Measurements from ENCODE around the gene PMPCB.
"Not testable (repeated sequence)": the region's sequence is repeated elsewhere in the genome, so short reads cannot be mapped to it uniquely, and the experiment has no call there.

The PMPCB gene, protein sequence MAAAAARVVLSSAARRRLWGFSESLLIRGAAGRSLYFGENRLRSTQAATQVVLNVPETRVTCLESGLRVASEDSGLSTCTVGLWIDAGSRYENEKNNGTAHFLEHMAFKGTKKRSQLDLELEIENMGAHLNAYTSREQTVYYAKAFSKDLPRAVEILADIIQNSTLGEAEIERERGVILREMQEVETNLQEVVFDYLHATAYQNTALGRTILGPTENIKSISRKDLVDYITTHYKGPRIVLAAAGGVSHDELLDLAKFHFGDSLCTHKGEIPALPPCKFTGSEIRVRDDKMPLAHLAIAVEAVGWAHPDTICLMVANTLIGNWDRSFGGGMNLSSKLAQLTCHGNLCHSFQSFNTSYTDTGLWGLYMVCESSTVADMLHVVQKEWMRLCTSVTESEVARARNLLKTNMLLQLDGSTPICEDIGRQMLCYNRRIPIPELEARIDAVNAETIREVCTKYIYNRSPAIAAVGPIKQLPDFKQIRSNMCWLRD

DNA sequence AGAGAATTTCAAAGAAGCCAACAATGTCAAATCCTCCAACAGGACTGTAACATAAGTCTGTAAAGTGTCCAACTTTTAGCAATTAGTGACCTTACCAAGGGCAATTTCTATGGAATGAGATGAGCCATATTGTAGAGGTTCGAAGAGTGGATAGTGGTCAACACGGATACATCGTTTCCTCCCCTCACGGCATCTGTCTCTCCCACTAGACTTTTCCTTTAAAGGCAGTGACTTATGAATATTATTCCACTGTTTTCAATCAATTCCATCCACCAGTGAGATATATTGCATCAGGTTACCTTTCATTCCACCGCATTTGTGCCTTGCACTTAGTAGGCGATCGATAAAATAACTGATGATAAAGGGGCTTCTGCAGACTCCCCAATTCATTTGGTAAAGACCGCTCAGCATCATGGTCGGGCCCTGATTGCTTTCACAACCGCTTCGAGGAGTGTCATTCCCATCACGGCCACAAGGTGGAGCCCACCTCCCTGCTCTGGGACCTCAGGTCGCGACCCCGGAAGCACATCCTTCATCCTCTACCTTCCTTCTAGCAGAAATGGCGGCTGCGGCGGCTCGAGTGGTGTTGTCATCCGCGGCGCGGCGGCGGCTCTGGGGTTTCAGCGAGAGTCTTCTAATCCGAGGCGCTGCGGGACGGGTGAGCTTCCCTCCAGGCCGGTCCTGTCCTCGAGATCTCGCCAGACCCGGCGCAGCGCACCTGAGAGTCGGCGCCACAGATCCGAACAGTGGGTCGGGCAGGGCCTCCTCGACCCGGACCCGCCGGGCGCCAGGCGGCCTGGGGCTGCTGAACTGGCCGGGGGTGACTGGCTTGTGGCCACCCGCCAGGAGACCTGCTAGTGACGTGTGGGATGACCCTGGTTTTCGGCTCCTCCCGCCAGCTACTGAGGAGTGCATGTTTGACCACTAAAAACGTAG, at the start of gene PMPCB:
Gene PMPCB, plus strand, starts transcription at position 535 of the 936 bp plus-strand sequence. Its CDS starts 25 bp downstream, at position 560.
- H3K4me3 ChIP-seq (ENCODE audit: low read depth, low read length): peak within 1 kb of the TSS; percentile 68

DNA sequence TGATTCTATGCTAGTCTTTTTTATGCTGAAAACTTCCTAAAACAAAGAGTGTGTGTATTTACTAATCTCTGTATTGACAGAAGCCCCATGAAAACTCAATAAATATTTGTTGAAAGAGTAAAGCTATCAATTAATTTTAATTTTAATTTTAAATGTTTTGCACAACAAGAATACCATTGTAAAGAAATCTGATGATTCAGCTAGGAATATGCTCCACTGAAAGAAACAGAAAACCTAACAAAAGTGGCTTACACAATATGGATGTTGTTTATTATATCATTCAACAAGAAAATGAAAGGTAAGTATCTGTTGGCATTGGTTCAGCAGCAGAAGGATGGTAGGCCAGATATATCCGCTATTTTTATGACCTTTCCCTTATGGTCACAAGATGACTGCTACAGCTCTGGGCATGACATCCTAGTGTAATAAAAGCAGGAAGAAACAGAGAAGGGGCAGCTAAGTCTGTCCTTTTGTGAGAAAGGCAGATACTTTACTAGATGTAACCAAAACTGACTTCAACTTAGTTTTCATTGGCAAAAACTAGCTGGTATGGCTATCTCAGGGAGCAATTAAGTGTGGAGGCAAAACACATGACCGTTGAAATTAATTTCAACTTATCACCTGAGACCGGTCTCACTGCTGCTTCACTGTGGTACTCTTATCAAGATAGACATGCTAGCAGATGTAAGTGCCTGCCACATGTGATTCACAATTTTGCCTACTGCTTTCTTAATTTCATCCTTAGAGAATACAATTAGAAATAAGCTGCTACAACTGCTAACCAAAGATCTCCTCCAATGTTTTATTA, 43.3 kb upstream of the PMPCB start:
- not testable (repeated sequence) for H3K4me3 ChIP-seq (ENCODE audit: low read depth, low read length)

DNA sequence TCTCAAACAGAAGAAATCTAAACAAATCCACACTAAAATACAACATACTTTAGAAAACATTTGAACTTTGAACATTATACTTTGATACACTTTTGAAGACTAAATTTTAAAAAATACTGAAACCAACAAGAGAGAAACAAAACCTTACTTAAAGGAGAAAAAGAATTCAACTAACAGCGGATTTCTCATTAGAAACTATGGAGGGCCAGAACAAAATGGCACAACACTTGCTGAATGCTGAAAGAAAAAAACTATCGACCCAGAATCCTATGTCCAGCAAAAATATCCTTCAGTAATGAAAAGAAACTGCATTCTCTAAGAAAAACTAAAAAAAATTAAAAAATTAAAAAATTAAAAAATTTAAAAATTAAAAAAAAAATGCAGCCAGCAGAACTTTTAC, 33.2 kb upstream of the PMPCB start:
- not testable (repeated sequence) for H3K4me3 ChIP-seq (ENCODE audit: low read depth, low read length)

DNA sequence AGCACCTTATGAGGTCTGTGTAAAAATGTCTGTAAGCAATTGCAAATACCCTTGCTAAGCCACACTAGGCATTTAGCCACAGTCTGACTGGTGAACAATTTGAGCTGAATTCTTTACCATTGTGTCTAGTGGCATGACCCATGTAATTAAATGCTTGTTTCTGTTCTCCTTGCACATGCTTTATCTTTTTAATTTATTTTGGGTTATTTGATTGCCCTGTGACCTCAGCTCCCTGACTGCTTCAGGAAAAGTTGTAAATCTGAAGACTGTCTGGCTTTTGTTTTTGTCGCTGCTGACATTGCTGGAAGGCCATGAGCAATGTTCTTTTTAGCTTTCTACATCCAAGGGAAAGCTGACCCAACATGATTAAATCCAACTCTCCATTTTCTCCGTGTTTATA, 31.0 kb upstream of the PMPCB start:
- H3K4me3 ChIP-seq (ENCODE audit: low read depth, low read length): not testable (repeated sequence)

DNA sequence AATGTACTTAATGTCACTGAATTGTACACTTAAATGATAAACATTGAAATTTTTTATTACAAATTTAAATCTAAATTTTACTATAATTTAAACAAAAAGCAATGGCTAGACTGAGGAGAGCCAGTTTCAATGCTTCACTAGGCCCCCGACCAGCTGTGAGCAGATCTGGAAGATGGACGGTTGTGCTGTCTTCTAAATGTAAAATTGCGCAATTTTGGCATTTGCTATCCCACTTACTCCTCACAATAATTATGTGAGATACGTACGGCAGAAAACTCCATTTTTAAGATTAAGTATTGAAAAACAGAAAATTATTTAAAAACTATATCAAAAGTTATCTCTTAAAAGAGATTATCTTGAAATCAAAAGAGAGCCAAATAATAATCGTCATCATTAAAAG, 23.9 kb upstream of the PMPCB start:
- H3K4me3 ChIP-seq (ENCODE audit: low read depth, low read length): not testable (repeated sequence)

DNA sequence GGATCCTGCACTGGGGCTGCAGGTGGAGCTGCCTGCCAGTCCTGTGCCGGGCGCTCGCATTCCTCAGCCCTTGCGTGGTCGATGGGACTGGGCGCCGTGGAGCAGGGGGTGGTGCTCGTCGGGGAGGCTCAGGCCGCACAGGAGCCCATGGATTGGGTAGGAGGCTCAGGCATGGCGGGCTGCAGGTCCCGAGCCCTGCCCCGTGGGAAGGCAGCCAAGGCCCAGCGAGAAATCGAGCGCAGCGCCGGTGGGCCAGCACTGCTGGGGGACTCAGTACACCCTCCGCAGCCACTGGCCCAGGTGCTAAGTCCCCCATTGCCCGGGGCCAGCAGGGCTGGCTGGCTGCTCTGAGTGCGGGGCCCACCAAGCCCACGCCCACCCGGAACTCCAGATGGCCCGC, 22.4 kb upstream of the PMPCB start:
- not testable (repeated sequence) for H3K4me3 ChIP-seq (ENCODE audit: low read depth, low read length)

DNA sequence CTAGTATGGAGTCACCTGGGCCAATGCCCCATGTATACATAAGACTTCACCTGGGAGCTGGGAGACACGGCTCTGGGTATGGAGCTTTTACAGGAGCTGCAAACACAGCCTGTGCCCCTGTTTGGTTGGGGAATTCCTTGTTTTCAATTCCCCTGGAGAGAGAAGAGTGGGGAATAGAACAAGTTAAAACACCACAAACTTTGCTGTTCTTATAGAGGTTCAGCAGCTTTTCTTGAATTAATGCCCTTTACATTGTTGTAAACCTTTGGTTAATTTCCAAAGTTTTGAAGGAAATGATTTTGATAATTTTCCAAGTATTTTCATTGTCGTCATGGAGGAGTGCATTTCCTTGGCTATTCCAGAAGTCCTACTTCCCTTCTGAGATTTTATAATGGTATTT, 19.0 kb upstream of the PMPCB start:
- H3K4me3 ChIP-seq (ENCODE audit: low read depth, low read length): not testable (repeated sequence)

DNA sequence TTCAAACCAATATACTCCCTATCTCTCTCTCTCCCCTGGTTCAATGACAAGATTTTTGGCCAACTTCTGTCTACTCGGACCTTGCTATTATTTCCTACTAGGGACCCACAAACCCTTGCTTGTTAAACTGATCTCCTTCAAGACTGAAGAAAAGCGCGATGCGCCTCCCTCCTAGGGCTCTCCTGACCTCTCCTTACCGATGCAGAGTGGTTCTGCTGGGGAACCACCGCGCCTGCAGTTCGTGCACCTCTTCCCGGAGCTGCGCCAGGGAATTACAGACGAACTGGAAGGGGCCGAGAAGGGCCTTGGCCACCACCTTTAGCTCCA, 17.6 kb upstream of the PMPCB start:
- peak overlapping the region; percentile 43 for H3K4me3 ChIP-seq (ENCODE audit: low read depth, low read length)

DNA sequence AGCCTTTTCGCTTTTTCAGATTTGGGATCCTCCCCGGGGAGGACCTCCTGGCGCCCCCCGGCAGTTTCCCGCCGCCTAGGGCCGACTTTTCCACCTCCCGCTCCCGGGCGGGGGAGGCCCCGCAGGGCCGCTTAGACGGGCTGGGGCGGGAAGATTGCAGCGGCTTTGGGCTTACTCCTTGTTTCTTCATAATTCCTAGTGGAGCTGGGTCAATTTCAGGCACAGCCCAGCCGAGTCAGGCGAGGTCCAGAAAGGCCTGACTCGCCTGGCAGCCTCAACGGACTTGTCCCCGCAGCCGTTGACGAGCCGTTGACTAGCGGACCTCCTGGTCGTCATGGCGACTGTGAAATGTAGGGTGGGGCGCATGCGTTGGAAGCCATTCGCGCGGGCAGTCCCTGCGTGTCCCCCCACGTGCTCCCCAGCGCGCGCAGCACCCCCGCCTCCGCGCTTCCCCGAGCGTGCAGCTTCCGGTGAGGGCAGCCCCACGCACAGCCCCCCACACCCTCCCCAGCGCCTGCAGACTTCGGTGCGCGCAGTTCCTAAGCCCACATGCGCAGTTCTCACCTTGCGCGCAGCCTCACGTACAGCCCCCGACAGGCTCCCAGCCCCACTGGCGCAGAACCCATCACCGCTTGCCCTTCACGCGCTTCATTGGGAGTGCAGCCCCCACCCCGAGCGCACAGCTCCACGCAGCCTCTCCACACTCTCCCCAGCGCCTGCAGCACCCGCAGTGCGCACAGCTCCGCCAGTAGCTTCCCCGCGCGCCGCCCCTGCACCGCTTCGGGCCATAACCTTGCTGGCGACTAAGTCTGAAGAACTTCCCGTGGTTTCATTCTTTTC, 17.1 kb upstream of the PMPCB start:
- H3K4me3 ChIP-seq (ENCODE audit: low read depth, low read length): peak overlapping the region; percentile 43

DNA sequence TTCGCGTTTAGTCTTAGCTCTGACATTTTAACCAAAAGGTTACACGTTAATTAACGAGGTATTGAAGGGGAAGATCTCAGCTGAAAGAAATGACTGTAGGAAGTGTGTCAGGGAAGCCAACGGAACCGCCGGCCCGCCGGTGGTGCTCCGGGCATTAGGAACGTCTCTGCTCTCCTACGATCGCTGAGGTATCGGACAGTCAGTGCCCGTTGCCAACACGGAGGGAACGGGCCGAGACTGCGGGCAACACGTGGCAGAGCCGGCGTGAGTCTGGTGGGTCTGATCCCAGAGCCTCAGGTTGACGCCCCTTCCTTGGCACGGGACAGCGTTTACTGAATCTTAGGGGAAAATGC, 16.5 kb upstream of the PMPCB start:
- H3K4me3 ChIP-seq (ENCODE audit: low read depth, low read length): peak overlapping the region; percentile 43

DNA sequence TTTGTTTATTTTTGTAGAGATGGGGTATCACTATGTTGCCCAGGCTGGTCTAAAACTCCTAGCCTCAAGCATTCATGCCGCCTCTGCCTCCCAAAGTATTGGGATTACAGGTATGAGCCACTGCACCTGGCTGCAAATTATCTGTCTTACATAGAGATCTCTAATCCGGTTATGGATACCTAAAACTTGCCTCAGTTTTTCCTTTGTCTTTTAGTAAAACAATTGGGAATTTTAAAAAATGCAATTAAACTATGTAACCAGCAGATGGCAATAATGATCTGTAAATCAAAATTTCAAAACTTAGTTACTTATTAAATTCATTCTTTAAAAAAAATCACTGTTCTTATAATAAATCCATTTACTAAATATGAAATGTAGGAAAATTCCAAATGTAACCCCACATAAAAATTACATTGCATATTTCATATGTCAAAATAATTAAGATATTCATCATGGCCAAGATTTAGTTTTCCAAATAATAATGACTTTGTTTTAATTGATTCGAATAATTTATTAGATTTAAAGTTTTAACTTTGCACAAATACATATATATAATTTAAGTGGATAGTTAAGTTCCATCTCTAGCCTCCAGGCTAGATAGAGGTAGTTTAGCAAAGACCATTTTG, 14.3 kb upstream of the PMPCB start:
- not testable (repeated sequence) for H3K4me3 ChIP-seq (ENCODE audit: low read depth, low read length)

DNA sequence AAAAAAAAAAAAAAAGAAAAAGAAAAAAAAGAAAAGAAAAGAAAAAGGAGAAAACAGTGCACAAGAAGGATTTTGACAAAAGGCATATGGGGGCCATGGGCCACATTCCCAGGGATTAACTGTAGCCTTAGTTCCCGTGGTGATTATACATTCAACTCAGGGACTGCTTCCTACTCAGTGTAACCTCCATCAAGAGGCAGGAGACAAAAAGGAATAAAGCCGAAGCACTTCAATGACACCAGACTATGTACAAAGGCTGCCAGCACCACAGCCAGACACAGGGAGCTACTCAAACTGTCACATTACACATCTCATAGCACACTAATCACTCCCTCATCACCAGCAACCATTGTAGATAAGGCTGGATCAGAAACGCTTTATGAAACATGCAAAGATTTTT, 5.1 kb upstream of the PMPCB start:
- H3K4me3 ChIP-seq (ENCODE audit: low read depth, low read length): no peak overlapping the region

DNA sequence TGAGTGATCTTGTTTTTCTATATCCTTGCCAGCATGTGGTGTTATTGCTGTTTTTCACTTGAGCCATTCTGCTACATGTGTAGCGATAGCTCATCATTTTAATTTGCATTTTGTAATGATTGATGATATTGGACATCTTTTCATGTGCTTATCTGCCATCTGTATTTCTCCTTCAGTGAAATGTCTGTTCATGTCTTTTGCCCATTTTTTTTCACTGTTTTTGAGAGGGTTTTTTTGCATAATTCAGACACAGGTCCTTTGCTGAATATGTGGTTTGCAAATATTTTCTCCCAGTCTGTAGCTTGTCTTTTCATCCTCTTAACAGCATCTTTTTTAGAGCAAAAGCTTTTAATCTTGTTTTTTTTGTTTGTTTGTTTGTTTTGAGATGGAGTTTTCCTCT, 3.7 kb upstream of the PMPCB start:
- H3K4me3 ChIP-seq (ENCODE audit: low read depth, low read length): no peak overlapping the region

DNA sequence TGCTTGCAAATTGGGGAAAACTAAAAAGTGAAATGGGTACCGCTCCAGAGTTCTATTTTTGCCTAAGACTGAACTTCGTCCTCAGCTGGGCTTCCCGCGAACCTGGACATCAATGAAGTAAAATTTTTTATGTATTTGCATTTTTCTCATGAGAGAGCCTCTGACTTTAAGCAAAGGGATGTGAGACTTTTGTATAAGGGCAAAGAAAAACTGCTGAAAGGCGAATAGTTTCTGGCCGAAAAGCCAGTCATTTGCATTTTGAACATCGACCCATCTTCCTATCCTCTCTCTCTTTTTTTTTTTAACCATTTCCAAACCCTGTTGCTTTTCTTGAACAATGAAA, 573 bp downstream of the PMPCB start:
- H3K4me3 ChIP-seq (ENCODE audit: low read depth, low read length): peak overlapping the region; percentile 68

DNA sequence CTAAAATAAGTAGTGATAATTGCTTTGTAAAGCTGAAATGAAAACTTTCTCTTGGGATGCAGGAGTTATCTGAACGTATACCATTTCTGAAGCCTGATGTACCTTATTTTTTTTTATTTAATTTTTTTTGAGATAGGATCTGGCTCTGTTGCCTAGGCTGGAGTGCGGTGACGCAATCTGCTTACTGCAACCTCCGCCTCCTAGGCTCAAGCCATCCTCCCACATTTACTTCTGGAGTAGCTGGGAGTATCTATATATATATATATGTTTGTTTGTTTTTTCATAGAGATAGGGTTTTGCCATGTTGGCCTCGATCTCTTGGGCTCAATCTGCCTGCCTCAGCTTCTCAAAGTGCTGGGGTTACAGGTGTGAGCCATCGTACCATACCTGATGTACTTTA, 2.4 kb downstream of the PMPCB start:
- H3K4me3 ChIP-seq (ENCODE audit: low read depth, low read length): no peak overlapping the region

DNA sequence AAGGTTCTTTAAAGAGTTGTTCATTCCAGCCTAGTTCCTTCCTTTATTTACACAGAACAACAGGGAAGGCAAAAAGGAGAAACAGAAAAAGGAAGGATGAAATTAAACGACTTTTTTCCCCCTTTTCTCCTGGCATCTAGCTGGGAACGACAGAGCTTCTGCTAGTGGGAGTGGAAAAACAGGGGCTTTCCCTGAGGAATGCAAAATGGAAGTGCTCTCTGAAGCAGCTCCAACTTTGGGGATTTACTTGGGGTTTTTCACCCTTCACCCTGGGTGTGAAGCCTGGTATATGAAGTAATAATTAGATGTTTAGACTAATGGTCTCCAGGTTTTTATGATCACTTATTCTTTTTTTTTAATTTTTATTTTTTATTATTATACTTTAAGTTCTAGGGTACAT, 4.2 kb downstream of the PMPCB start:
- no peak overlapping the region for H3K4me3 ChIP-seq (ENCODE audit: low read depth, low read length)

DNA sequence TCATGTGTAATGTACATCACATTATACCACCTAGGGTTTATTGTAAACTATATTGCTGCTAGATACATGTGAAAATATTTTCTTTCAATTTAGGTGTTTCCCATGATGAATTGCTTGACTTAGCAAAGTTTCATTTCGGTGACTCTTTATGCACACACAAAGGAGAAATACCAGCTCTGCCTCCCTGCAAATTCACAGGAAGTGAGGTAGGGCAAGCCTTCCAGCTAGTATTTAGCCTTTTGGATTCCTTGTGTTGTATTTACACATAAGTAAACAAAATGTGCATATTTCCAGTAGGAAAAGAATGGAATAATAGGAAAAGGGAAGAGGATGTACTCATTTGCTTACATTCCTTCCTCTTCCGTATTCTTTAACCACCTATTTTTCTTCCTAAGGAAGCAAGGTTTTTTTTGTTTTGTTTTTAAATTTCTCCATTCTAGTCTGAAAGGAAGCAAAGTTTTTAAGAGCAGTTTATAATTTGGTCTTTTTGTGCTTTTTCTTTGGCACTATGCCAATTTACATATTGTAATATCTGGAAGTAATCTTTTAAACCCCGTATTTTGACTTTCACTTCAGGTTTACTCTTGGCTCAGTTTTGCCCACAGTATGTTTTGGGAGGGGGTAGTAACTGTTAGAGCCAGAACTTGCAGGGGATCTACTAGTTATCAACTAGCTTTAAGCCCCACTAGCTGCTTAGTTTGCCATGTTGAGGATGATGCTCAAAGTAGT, 10.4 kb downstream of the PMPCB start:
- H3K4me3 ChIP-seq (ENCODE audit: low read depth, low read length): no peak overlapping the region

DNA sequence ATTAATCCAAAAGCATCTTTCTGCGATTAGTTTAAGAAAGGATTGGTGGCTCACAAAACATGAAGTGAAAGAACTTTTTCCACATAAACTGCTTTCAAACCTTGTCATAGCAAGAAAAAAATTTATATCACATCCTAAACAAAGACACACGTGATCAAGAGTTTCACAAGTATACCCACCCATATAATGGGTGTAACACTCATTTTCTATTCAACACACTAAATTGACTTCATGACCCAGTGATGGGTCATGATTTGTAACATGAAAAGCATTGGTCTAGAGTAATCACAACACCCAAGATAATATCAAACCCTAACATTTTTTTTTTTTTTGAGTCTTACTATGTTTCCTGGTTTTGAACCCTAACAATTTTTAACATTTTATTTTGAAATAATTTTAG, 17.6 kb downstream of the PMPCB start:
- no peak overlapping the region for H3K4me3 ChIP-seq (ENCODE audit: low read depth, low read length)

DNA sequence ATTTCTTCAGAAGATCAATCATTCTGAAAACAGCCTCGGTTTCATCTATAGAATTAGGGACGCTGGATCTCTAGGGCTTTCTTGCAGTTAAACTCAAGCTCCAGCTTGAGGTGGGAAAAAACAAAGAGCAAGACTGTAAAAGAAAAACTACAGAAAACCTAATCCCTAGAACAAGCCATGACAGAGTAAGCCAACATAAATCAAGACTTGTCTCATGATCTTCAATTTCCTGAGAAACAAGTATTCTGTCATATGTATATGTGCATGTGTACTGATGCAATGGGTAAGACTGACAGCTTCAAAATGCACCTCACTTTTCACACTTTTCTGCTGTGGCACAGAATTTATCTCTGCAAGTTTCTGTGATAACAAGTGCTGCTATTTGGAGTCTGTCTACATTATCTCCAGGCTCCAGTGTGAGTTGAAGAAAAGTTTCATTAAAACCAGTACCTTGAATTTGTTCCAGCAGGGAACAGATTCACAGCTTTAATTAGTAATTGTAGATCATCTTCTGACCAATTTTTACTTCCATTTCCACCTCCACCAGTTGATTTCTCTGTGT, 19.2 kb downstream of the PMPCB start:
- H3K4me3 ChIP-seq (ENCODE audit: low read depth, low read length): no peak overlapping the region

All from iPS-11a (cell line).